GM18868 (cell line): ENCODE measurements around the gene NAA38.
A peak's percentile ranks its signal among the peaks of the same experiment; 100 is the strongest.
"Not testable (repeated sequence)": the region's sequence is repeated elsewhere in the genome, so short reads cannot be mapped to it uniquely, and the experiment has no call there.

Experiments
- ATAC-seq: cut with Tn5 transposase; IDR thresholded peaks from one replicate; pipeline ENCODE4 v1.9.1; 2021; ENCODE audit warnings: mild to moderate bottlenecking, moderate library complexity; ENCODE audit not compliant: unreplicated experiment

NAA38 gene

GRCh38 chr17:7882068-7882467 lies 24.7 kb upstream of the NAA38 start:
- no peak for ATAC-seq

DNA sequence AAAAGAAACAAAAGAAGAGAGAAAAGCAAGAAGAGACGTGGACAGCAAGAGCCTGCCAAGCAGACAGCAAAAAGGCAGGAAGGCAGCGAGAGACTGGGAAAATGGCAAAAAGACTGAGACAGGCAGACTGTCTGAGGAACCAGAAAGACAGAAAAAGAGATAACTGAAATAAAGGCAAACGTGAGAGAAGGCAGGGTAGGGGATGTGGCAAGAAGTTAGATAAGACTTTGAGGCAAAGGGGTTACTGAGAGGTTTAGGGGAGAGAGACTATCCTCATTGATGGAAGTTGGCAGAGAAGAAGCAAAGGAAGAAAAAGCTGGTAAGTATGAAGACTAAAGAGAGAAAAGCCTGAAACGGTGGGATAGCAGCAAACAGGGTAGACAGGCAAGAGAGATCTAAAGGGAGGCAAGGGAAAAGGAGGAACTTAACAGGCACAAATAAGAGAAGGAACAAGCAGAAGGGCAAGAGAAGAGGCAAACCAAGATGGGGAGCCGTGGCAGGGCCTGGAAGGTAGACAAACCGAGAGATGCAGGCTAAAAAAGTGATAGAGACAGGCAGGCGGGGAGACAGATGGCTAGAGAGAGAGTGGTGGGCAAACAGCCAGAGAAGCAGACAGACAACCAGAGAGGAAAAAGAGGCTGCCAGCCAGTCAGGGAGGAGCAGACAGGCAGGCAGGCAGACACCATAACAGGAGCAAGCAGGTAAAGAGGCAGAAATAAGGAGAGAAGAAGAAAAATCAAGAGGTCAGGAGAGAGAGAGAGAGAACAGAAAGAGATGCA lies 24.1 kb upstream of the NAA38 start:
- no peak for ATAC-seq

- ATAC-seq = no peak
These were observed 22.9 kb upstream of the NAA38 start for GRCh38 chr17:7880076-7880868.

GRCh38 chr17:7878234-7878633 lies 20.9 kb upstream of the NAA38 start:
- no peak for ATAC-seq

DNA sequence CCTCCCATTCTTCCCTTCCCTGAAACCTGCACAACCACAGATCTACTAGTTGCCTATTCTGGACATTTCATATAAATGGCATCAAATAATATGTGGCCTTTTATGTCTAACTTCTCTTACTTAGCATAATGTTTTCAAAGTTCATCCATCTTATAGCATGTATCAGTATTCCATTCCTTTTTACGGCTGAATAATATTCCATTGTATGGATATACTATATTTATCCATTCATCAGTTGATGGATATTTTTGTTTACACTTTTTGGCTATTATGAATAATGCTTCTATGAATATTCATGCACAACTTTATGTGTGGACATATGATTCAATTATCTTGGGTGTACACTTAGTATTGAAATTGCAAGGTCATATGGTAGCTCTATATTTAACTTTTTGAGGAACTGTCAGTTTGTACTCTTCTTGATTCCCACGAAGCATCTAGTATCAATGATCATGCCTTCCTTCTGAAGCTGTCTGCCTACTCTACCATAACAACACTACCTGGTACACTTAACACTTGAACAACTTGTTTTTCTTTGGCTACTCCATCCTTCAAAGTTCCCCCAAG lies 18.5 kb upstream of the NAA38 start:
- no peak for ATAC-seq

DNA sequence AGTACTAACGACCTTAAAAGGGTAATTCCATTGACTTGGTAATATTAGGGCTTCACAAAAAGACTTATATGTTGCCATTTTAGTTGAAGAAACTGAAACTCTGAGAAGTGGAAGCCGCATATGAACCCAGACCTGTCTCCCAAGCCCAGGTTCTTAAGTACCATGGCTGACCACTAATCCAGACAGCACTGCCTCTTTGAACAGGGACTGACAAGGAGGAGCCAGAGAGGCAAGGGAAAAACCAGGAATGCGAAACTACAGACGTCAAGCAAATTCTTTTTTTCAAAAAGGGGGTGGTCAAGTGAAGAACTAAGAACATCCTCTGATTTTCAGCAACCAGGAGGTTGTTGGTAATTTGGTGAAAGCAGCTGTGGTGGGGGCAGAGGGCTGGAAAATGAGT lies 15.7 kb upstream of the NAA38 start:
- ATAC-seq = no peak

DNA sequence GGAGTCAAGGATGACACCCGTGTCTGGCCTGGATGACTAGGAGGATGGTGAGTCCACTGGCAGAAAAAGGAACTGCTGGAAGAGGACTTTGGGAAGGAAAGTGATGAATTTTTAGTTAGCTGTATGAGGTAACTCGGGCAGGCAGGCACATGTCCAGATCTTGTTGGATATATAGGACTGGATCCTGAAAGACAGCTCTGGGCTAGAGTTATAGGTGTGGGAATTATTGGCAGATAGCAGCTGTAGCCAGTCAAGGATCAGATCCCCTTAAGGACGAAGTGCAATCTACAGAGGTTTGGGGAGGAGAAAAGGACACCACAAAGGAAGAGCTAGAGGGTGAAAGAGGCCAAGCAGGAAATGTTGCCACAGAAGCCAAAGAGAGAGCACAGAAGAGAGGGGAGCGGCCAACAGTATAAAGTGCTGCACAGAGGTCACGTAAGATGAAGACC lies 10.5 kb upstream of the NAA38 start:
- ATAC-seq = no peak

DNA sequence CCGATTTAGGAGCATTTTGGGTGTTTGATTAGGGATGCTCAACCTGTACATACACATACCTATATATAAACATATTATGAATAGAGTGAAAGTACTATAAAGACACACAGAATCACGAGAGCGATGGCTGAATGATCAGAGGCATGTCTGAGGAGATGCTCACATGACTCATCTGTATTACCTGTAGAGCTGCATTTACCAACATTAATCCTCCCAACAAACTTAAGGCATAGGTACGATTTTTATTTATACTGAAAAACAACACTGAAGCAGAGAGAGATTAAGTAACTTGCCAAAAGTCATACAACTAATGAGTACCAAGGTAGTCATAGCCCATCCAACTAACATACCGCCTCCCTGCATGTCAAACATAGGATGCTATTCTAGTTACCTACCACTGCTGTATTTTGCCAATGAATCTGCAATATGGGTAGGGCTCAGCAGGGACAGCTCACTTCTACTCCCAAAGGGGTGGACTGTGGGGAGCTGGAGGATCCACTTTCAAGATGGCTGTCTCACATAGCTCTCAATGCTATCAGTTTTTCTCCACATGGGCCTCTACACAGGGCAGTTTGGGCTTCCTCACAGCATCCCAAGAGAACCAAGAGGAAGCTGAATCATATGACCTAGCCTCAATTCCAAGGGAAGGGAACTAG lies 7.8 kb upstream of the NAA38 start:
- no peak for ATAC-seq

DNA sequence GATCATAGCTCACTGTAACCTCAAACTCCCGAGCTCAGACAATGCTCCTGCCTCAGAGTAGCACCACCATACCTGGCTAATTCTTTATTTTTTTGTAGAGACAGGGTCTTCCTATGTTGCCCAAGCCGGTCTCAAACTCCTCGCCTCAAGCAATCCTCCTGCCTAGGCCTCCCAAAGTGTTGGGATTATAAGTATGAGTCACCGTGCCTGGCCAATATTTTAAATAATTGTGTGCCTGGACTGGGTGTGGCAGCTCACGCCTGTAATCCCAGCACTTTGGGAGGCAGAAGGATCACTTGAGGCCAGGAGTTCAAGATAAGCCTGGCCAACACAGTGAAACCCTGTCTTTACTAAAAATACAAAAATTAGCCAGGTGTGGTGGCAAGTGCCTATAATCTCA lies 7.0 kb upstream of the NAA38 start:
- not testable (repeated sequence) for ATAC-seq

DNA sequence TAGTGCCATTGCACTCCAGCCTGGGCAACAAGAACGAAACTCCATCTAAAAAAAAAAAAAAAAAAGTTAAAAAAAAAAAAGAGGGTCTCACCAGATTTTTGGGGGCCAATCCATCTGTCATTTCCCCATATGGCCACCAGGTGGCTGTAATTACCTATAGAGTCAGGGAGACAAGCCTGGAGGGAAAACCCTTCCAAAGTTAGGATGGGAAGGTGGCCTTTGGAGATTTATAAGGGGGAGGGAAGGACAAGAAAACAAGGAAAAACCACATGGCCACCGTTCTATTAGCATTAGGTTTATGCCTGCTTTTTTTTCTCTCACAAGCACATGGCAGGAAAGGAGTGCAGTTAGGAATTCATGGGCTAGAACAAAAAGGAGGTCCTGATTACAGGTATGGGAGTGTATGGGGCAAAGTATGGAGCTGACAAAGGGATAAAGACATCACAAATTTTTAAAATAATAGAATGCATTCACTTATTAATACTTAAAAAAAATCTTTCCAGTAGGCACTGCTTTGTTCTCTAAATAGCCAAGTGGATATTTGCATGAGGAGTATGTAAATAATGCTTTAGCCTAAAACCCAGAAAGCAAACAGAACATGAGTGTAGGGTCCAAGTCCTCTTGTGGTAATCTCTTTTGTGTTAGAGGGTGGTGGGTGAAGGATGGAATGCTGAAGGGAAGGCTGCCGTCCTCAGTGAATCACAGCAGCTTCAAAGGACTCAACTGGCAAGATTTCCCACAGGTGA lies 5.5 kb upstream of the NAA38 start:
- ATAC-seq = no peak

- ATAC-seq = no peak
These were observed 1.7 kb upstream of the NAA38 start for GRCh38 chr17:7859028-7859427.

DNA sequence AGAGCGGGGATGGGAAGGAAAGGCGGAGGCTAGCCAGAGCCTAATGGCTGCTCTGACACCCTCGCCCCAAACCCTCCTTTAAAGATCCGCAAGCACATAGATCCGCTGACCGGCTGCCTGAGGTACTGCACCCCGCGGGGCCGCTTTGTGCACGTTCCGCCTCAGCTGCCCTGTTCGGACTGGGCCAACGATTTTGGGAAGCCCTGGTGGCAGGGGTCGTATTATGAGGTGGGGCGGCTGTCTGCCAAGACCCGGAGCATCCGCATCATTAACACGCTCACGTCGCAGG lies 1.1 kb upstream of the NAA38 start:
- no peak for ATAC-seq

DNA sequence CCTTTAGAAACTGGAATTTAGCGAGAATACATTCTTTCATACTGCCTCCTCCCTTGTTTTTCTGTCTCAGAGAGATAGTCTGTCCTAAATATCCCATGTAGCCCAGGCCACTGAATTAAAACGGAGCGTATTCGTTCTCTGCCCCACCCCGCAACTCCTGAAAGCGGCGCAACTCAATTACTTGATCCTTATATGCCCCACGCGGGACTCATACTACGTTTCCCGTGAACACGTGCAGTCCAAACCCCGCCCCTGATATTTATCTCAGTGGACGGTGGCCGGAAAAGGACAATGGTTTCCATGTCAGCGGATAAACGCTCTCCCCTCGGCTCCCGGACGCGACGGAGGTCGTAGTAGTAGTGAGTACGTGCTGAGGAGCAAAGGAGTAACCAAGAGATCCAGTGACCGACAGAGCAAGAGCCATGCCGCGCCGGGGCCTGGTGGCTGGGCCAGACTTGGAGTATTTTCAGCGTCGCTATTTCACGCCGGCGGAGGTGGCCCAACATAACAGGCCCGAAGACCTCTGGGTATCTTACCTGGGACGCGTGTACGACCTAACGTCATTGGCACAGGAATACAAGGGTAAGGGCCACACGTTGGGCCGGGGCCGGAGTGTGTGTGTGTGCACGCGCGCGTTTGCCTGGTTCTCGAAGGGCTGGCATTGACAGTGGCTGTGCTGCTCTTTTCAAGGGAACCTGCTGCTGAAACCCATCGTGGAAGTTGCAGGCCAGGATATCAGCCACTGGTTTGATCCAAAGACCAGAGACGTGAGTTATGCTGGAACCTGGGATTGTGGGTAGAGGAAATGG lies 558 bp upstream of the NAA38 start, which contains the start of gene CYB5D1:
Gene CYB5D1, plus strand, starts transcription at position 291 of the 809 bp plus-strand sequence. Its CDS starts 132 bp downstream, at position 423.
- ATAC-seq = peak; percentile 39

GRCh38 chr17:7856011-7856810 lies 1.1 kb downstream of the NAA38 start:
- no peak for ATAC-seq

- no peak for ATAC-seq
These were observed 1.7 kb downstream of the NAA38 start for GRCh38 chr17:7855660-7856010.

- no peak for ATAC-seq
These were observed 2.3 kb downstream of the NAA38 start, which contains the start of gene TMEM88 for GRCh38 chr17:7854851-7855659. Gene TMEM88, plus strand, starts transcription at chr17:7855066. Its CDS starts 9 bp downstream, at chr17:7855075.

DNA sequence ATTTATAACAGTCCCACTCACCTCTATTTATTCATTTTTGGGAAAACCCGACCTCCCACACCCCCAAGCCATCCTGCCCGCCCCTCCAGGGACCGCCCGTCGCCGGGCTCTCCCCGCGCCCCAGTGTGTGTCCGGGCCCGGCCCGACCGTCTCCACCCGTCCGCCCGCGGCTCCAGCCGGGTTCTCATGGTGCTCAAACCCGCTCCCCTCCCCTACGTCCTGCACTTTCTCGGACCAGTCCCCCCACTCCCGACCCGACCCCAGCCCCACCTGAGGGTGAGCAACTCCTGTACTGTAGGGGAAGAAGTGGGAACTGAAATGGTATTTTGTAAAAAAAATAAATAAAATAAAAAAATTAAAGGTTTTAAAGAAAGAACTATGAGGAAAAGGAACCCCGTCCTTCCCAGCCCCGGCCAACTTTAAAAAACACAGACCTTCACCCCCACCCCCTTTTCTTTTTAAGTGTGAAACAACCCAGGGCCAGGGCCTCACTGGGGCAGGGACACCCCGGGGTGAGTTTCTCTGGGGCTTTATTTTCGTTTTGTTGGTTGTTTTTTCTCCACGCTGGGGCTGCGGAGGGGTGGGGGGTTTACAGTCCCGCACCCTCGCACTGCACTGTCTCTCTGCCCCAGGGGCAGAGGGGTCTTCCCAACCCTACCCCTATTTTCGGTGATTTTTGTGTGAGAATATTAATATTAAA lies 3.1 kb downstream of the NAA38 start:
- ATAC-seq = no peak

GRCh38 chr17:7853691-7854038 lies 3.7 kb downstream of the NAA38 start:
- ATAC-seq = no peak
